OCI-M2 (cell line): ENCODE results near the gene RPS15.
"Not testable (repeated sequence)": the region's sequence is repeated elsewhere in the genome, so short reads cannot be mapped to it uniquely, and the experiment has no call there.

Source experiments
- DNase-seq: peaks from one replicate; lab custom pipeline; 2025; ENCODE audit not compliant: unreplicated experiment; lab: John Stamatoyannopoulos, UW

RPS15 gene

GRCh38 chr19:1467490-1468273, 29.5 kb downstream of the RPS15 start:
- no peak for DNase-seq

GRCh38 chr19:1468274-1468820, 30.2 kb downstream of the RPS15 start:
- no peak for DNase-seq

GRCh38 chr19:1468821-1469254, 30.6 kb downstream of the RPS15 start:
- DNase-seq, result no peak

- no peak for DNase-seq
Measured at GRCh38 chr19:1469255-1470054, 31.3 kb downstream of the RPS15 start.

- DNase-seq, result no peak
Measured at GRCh38 chr19:1470055-1470304, 31.8 kb downstream of the RPS15 start.

GRCh38 chr19:1470305-1471009, 32.3 kb downstream of the RPS15 start:
- no peak for DNase-seq

- DNase-seq, result no peak
Measured at GRCh38 chr19:1471010-1471514, 32.9 kb downstream of the RPS15 start.

- DNase-seq, result no peak
Measured at GRCh38 chr19:1471515-1472160, 33.4 kb downstream of the RPS15 start.

GRCh38 chr19:1472231-1473084, 34.3 kb downstream of the RPS15 start:
- DNase-seq, result no peak

- no peak for DNase-seq
Measured at GRCh38 chr19:1473085-1473851, 35.1 kb downstream of the RPS15 start.

GRCh38 chr19:1474011-1474764, 36.0 kb downstream of the RPS15 start:
- no peak for DNase-seq

GRCh38 chr19:1474765-1475351, 36.7 kb downstream of the RPS15 start:
- DNase-seq, result no peak

- DNase-seq, result no peak
Measured at GRCh38 chr19:1475751-1476437, 37.7 kb downstream of the RPS15 start.

GRCh38 chr19:1477056-1477455, 38.9 kb downstream of the RPS15 start:
- DNase-seq, result not testable (repeated sequence)

GRCh38 chr19:1478934-1479707, 40.9 kb downstream of the RPS15 start, which contains the start of gene C19orf25:
C19orf25 (minus strand) TSS chr19:1479215; CDS start chr19:1478903, 312 bp downstream.
- peak; percentile 85 for DNase-seq

- DNase-seq, result no peak
Measured at GRCh38 chr19:1481224-1481892, 43.2 kb downstream of the RPS15 start.
